Vagina (tissue), 2 donors: ENCODE data around the gene CPT2. TPM values are rescaled to one million over a fixed set of nuclear protein-coding genes. Genes with fewer than 3 reads are reported as not detected.

Source experiments
- DNase-seq, 2 donors: peaks; one replicate each; pipeline ENCODE4 v3.0.0-alpha.2; 2017; ENCODE audit errors: extremely low spot score in 2 of 2
- H3K27ac ChIP-seq: fragments of 200-600 bp; sonication (generic); one replicate; pipeline ENCODE4 v1.5.1; 2019
- H3K27me3 ChIP-seq: fragments of 200-600 bp; sonication (generic); one replicate; pipeline ENCODE4 v1.5.1; 2019
- H3K36me3 ChIP-seq, 2 donors: fragments of 200-600 bp; sonication (generic); one replicate each; pipeline ENCODE4 v1.5.1; 2017 to 2019
- H3K4me1 ChIP-seq: fragments of 200-600 bp; sonication (generic); one replicate; pipeline ENCODE4 v1.5.1; 2019
- H3K4me3 ChIP-seq, 2 donors: fragments of 200-600 bp; sonication (generic); 1 replicate in 1 of 2; 2 replicates in 1 of 2; pipeline ENCODE4 v1.5.1; 2016 to 2019
- H3K9me3 ChIP-seq: fragments of 200-600 bp; sonication (generic); one replicate; pipeline ENCODE4 v1.5.1; 2019
- CTCF ChIP-seq, 3 experiments: fragments of 450-650 bp in 2 of 3; fragments of 200-600 bp in 1 of 3; sonication (generic) in 1 of 3; IDR thresholded peaks; one replicate each; pipeline ENCODE4 v1.5.1; 2017 to 2019; ENCODE audit warnings: antibody characterized with exemption in 3 of 3, mild to moderate bottlenecking in 2 of 3, moderate library complexity in 2 of 3
- POLR2A ChIP-seq, 2 donors: fragments of 450-650 bp; IDR thresholded peaks; one replicate each; pipeline ENCODE4 v1.6.1; 2017; ENCODE audit warnings: antibody characterized with exemption in 2 of 2, mild to moderate bottlenecking in 2 of 2, moderate library complexity in 2 of 2
- POLR2AphosphoS5 ChIP-seq, 2 donors: sonication (generic); formaldehyde crosslinking; IDR thresholded peaks; one replicate each; pipeline ENCODE4 v1.9.0; 2017; ENCODE audit warnings: antibody characterized with exemption in 2 of 2, mild to moderate bottlenecking in 2 of 2, low read depth in 1 of 2; ENCODE audit not compliant: insufficient read depth in 1 of 2
- intact Hi-C: fragments of 100-400 bp; cut with DNase I; formaldehyde crosslinking; loops from one replicate; pipeline ENCODE4 v1.15.1; 2023
- total RNA-seq: library from RNA; depleted of rRNA; stranded (reverse); fragments of >200 nt; gene quantifications from one replicate; pipeline ENCODE4 v1.2.3, GENCODE V29; 2016

The CPT2 gene
- total RNA-seq, 1 donor from 2014 or later = 16.7 TPM

- no peak overlapping the region for H3K27ac ChIP-seq
- intact Hi-C loops = no loop called here
- no peak for DNase-seq
- TF ChIP-seq POLR2AphosphoS5 (IDR thresholded peaks at IDR 0.05; ENCODE audit: insufficient read depth in 1 of 2, low read depth in 1 of 2) (no peak), POLR2A (IDR thresholded peaks at IDR 0.05) (no peak), CTCF (IDR thresholded peaks at IDR 0.05) (no peak)
- H3K36me3 ChIP-seq = no peaks in the 10 kb centered on the region
- H3K4me3 ChIP-seq = no peak overlapping the region
- H3K9me3 ChIP-seq = no peaks in the 10 kb centered on the region
- H3K4me1 ChIP-seq = no peaks in the 10 kb centered on the region
- no peaks in the 10 kb centered on the region for H3K27me3 ChIP-seq
These were observed 34.0 kb upstream of the CPT2 start for GRCh38 chr1:53162621-53163020.

- no peak overlapping the region for H3K27ac ChIP-seq
- no peaks in the 10 kb centered on the region for H3K27me3 ChIP-seq
- no peaks in the 10 kb centered on the region for H3K4me1 ChIP-seq
- intact Hi-C loops = no loop called here
- TF ChIP-seq POLR2AphosphoS5 (IDR thresholded peaks at IDR 0.05; ENCODE audit: insufficient read depth in 1 of 2, low read depth in 1 of 2) (no peak), POLR2A (IDR thresholded peaks at IDR 0.05) (no peak), CTCF (IDR thresholded peaks at IDR 0.05) (no peak)
- no peaks in the 10 kb centered on the region for H3K9me3 ChIP-seq
- no peaks in the 10 kb centered on the region for H3K36me3 ChIP-seq
- no peak for DNase-seq
- no peak overlapping the region for H3K4me3 ChIP-seq
These were observed 33.3 kb upstream of the CPT2 start for GRCh38 chr1:53163291-53163768.

- H3K4me3 ChIP-seq = no peak overlapping the region
- intact Hi-C loops = no loop called here
- H3K4me1 ChIP-seq = no peaks in the 10 kb centered on the region
- TF ChIP-seq CTCF (IDR thresholded peaks at IDR 0.05) = no peak
- TF ChIP-seq POLR2A (IDR thresholded peaks at IDR 0.05) = no peak
- TF ChIP-seq POLR2AphosphoS5 (IDR thresholded peaks at IDR 0.05; ENCODE audit: insufficient read depth in 1 of 2, low read depth in 1 of 2) = no peak
- H3K36me3 ChIP-seq = no peaks in the 10 kb centered on the region
- H3K9me3 ChIP-seq = no peaks in the 10 kb centered on the region
- H3K27me3 ChIP-seq = no peaks in the 10 kb centered on the region
- no peak for DNase-seq
- H3K27ac ChIP-seq = no peak overlapping the region
These were observed 31.1 kb upstream of the CPT2 start for GRCh38 chr1:53165408-53165961.

GRCh38 chr1:53166366-53166765 is 30.3 kb upstream of the CPT2 start:
- Histone ChIP-seq H3K9me3 (no peaks in the 10 kb centered on the region), H3K4me3 (no peak overlapping the region), H3K36me3 (no peaks in the 10 kb centered on the region), H3K4me1 (no peaks in the 10 kb centered on the region), H3K27me3 (no peaks in the 10 kb centered on the region), H3K27ac (no peak overlapping the region)
- no peak for DNase-seq
- no peak for TF ChIP-seq POLR2A (IDR thresholded peaks at IDR 0.05)
- intact Hi-C loops = no loop called here

GRCh38 chr1:53166912-53167311 is 29.7 kb upstream of the CPT2 start:
- TF ChIP-seq CTCF (IDR thresholded peaks at IDR 0.05) (no peak), POLR2A (IDR thresholded peaks at IDR 0.05) (no peak), POLR2AphosphoS5 (IDR thresholded peaks at IDR 0.05; ENCODE audit: insufficient read depth in 1 of 2, low read depth in 1 of 2) (no peak)
- H3K4me3 ChIP-seq = no peak overlapping the region
- no peaks in the 10 kb centered on the region for H3K4me1 ChIP-seq
- H3K27me3 ChIP-seq = no peaks in the 10 kb centered on the region
- DNase-seq = no peak
- no peak overlapping the region for H3K27ac ChIP-seq
- H3K9me3 ChIP-seq = no peaks in the 10 kb centered on the region
- no peaks in the 10 kb centered on the region for H3K36me3 ChIP-seq
- intact Hi-C loops = no loop called here
